ACC112 (cell line): ENCODE results near the gene FAM240B.

Experiments
- H2AFZ ChIP-seq: fragments of 200-600 bp; sonication (generic); one replicate; pipeline ENCODE4 v1.6.0; 2017; ENCODE audit warnings: antibody characterized with exemption, low read length; ENCODE audit not compliant: unreplicated experiment
- H3K27ac ChIP-seq: fragments of 200-600 bp; sonication (generic); 2 replicates; pipeline ENCODE4 v1.5.1; 2014; ENCODE audit warnings: low read depth, mild to moderate bottlenecking, antibody characterized with exemption, low read length, moderate library complexity
- H3K27me3 ChIP-seq: fragments of 200-600 bp; sonication (generic); 2 replicates; pipeline ENCODE4 v1.6.1; 2014; ENCODE audit warnings: mild to moderate bottlenecking, antibody characterized with exemption, low read length, moderate library complexity, mixed read lengths; ENCODE audit not compliant: insufficient read depth
- H3K36me3 ChIP-seq: fragments of 200-600 bp; sonication (generic); 2 replicates; pipeline ENCODE4 v1.6.1; 2016; ENCODE audit warnings: mild to moderate bottlenecking, antibody characterized with exemption, low read length, moderate library complexity, mixed read lengths; ENCODE audit not compliant: insufficient read depth
- H3K4me1 ChIP-seq: fragments of 200-600 bp; sonication (generic); one replicate; pipeline ENCODE4 v1.6.1; 2016; ENCODE audit warnings: low read length, mixed read lengths; ENCODE audit not compliant: insufficient read depth, unreplicated experiment, control insufficient read depth
- H3K4me3 ChIP-seq: fragments of 200-600 bp; sonication (generic); 2 replicates; pipeline ENCODE4 v1.5.1; 2014; ENCODE audit warnings: mild to moderate bottlenecking, low read depth, low read length
- H3K79me2 ChIP-seq: fragments of 200-600 bp; sonication (generic); one replicate; pipeline ENCODE4 v1.6.0; 2016; ENCODE audit warnings: low read length; ENCODE audit not compliant: control insufficient read depth, unreplicated experiment, insufficient read depth

The FAM240B gene

DNA sequence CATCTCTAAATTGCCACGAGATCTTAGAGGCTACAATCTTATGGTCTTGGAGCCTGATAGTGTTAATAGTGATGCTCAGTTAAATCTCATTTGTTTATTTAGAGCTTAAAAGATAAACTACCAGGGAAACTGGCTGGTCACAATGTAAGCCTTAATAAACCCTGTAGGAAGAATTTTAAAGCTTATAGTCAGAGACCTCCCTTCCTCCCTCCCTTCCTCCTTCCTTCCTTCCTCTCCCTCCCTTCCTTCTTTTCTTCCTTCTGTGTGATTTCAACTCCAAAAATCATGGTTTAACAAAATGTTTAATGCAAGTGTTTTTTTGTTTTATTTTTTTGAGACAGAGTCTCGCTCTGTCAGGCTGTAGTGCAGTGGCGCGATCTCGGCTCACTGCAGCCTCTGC lies 14.9 kb upstream of the FAM240B start:
- Histone ChIP-seq H3K27ac (no peak overlapping the region), H3K4me1 (no peaks in the 10 kb centered on the region), H3K79me2 (no peaks in the 10 kb centered on the region)

DNA sequence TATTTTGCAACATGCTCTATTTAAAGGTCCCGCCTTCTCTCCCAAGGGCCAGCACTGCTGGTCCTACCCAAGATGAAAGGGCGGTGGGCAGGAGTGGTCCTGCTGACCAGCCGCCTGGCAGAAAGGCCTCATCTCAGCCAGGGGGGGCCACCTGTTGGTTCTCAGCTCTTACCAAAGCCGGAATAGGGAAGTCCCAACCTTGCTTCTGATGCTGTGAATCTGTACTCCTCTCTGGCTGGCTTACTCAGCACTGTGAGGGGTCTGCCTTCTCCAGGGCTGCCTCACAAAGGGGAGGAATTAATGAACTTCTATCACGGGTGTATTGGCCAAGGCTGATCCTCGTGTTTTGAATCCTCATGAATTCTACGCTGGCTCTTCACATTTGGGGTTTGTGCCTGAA lies 13.6 kb upstream of the FAM240B start:
- Histone ChIP-seq H3K36me3 (no peaks in the 10 kb centered on the region), H3K27ac (no peak overlapping the region), H3K79me2 (no peaks in the 10 kb centered on the region), H3K4me1 (no peaks in the 10 kb centered on the region), H2AFZ (no peak overlapping the region), H3K27me3 (no peaks in the 10 kb centered on the region), H3K4me3 (no peak overlapping the region)

More for the DNA sequence above, 14.9 kb upstream of the FAM240B start:
- Histone ChIP-seq H3K36me3 (no peaks in the 10 kb centered on the region), H3K27me3 (no peaks in the 10 kb centered on the region), H2AFZ (no peak overlapping the region), H3K4me3 (no peak overlapping the region)

DNA sequence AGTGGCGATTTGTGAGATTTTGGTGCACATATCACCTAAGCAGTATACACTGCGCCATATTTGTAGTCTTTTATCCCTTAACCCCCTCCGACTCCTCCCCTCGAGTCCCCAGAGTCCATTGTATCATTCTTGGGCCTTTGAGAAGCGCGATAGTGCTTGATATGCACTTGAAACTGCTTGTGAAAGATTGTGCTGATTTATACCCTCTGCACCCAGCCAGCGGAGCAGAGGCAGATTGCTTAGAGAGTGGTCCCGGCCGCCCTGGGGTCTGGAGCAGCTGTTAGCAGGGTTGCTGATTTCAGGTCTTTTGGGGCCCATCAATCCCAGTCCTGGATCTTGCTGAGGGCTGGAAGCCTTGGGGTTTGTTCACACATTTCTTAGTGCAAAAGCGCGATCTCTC lies 13.0 kb upstream of the FAM240B start:
- Histone ChIP-seq H3K27me3 (no peaks in the 10 kb centered on the region), H3K4me1 (no peaks in the 10 kb centered on the region), H3K36me3 (no peaks in the 10 kb centered on the region), H3K4me3 (no peak overlapping the region), H2AFZ (no peak overlapping the region), H3K79me2 (no peaks in the 10 kb centered on the region), H3K27ac (no peak overlapping the region)

- no peaks in the 10 kb centered on the region for H3K36me3 ChIP-seq
- no peak overlapping the region for H2AFZ ChIP-seq
- H3K27ac ChIP-seq = no peak overlapping the region
- no peak overlapping the region for H3K4me3 ChIP-seq
- no peaks in the 10 kb centered on the region for H3K27me3 ChIP-seq
- H3K79me2 ChIP-seq = no peaks in the 10 kb centered on the region
- no peaks in the 10 kb centered on the region for H3K4me1 ChIP-seq
Measured at GRCh38 chr9:38727497-38728001, 7.6 kb upstream of the FAM240B start.

- Histone ChIP-seq H3K4me1 (no peaks in the 10 kb centered on the region), H3K4me3 (no peak overlapping the region), H3K27me3 (no peaks in the 10 kb centered on the region), H2AFZ (no peak overlapping the region), H3K79me2 (no peaks in the 10 kb centered on the region), H3K27ac (no peak overlapping the region), H3K36me3 (no peaks in the 10 kb centered on the region)
Measured at GRCh38 chr9:38724754-38725153, 4.8 kb upstream of the FAM240B start.

- H2AFZ ChIP-seq = no peak overlapping the region
- no peaks in the 10 kb centered on the region for H3K36me3 ChIP-seq
- H3K4me1 ChIP-seq = peaks cover 7% of the 10 kb centered on the region
- no peaks in the 10 kb centered on the region for H3K79me2 ChIP-seq
- no peak overlapping the region for H3K4me3 ChIP-seq
- no peak overlapping the region for H3K27ac ChIP-seq
- H3K27me3 ChIP-seq = no peaks in the 10 kb centered on the region
Measured at GRCh38 chr9:38718148-38718547, 1.8 kb downstream of the FAM240B start.

DNA sequence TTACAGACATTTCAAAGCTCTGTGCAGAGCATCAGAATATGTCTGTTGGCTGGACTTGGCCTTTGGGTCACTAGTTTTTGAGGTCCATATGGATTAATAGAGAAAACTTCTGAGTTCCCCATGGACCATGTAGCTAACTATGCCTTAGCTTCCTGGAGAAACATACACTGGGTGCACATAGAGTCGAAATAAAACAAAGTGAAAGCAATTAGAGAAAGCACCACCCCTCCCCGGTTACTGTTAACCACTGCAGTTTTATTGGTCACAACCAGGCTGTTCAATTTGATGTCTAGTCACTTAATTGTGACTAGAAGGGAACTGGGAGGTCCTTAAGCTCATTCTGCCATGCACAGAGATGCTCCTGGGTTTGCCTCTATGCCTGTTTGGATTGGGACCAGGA lies 4.2 kb downstream of the FAM240B start:
- no peaks in the 10 kb centered on the region for H3K79me2 ChIP-seq
- H3K27ac ChIP-seq = no peak overlapping the region
- H2AFZ ChIP-seq = no peak overlapping the region
- no peaks in the 10 kb centered on the region for H3K36me3 ChIP-seq
- no peak overlapping the region for H3K4me3 ChIP-seq
- peaks cover 7% of the 10 kb centered on the region for H3K4me1 ChIP-seq
- H3K27me3 ChIP-seq = no peaks in the 10 kb centered on the region

DNA sequence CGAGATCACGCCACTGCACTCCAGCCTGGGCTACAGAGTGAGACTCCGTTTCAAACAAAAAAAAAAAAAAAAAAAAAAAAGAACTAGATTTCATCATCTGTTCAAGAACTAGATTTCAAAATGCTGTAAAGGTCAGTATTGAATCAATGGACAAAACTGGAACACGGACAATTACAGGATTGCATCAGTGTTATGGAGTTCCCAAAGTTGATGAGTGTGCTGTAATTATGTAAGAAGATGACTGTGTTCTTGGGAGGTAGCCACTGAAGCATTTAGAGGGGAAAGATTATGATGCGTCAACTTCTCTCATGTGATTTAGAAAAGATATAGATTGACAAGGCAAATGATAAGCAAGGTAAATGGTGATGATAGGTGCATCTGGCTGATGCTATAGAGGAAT lies 6.5 kb downstream of the FAM240B start:
- Histone ChIP-seq H3K27me3 (no peaks in the 10 kb centered on the region), H3K79me2 (no peaks in the 10 kb centered on the region), H2AFZ (no peak overlapping the region), H3K4me1 (peaks cover 7% of the 10 kb centered on the region), H3K36me3 (no peaks in the 10 kb centered on the region), H3K27ac (no peak overlapping the region), H3K4me3 (no peak overlapping the region)

DNA sequence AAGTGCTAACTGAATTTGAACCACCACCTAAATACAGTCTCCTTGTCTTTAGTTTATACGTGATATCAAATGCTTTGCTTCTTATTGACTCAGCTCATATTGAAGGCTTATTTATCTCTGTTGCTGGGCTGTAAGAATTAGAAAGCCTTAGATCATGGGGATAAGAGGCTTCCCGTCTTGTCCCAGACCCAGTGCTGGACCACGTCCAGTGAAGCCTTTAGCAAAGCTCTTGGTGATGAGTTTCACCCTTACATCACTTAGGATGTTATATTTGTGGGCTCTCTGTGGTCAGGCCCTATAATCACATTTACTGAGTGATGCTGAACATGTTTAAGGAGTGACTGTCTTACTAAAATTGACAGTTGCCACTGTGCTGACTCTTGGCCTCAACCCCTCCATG lies 11.2 kb downstream of the FAM240B start:
- Histone ChIP-seq H3K4me1 (peaks cover 2% of the 10 kb centered on the region), H3K27ac (no peak overlapping the region), H3K79me2 (no peaks in the 10 kb centered on the region), H3K4me3 (no peak overlapping the region), H2AFZ (no peak overlapping the region), H3K36me3 (no peaks in the 10 kb centered on the region), H3K27me3 (no peaks in the 10 kb centered on the region)

DNA sequence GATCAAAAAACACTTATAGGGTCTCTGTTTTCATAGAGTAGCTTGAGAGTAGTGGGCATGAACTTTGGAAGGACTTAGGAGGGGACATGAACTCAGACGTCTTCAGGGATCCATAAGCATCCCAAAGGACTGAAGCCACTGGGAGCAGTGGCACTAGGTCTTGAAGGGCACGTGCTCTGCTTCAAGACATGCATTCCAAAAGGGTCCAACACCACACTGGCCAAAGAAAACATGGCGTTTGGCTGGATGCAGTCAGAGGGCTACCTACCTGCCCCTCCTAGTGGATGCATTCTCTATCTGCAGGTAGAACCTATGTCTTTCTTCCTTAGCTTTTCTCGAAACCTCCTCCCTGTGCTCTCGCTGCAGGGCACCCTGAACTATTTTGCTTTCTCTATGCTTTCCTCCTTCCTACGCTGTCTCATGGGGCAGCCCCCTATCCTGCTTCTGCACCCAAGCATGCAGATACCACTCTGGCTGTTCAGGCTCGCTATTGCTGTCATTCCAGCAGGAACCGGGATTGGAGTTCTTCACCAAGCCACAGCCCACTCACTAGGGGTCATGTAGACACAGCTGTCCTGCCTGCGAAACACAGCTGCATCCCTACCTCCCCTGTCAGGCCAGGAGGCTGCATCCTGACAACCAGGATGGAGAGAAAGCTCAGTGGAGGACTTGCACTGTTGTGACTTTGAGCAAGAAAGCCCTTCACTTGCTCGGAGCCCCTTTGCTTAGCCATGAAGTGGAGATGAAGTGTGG lies 11.9 kb downstream of the FAM240B start:
- Histone ChIP-seq H3K4me1 (no peaks in the 10 kb centered on the region), H3K27me3 (no peaks in the 10 kb centered on the region), H3K27ac (no peak overlapping the region), H3K79me2 (no peaks in the 10 kb centered on the region), H3K4me3 (no peak overlapping the region), H3K36me3 (no peaks in the 10 kb centered on the region), H2AFZ (no peak overlapping the region)

GRCh38 chr9:38706493-38706892 lies 13.4 kb downstream of the FAM240B start:
- Histone ChIP-seq H3K4me3 (no peak overlapping the region), H3K79me2 (no peaks in the 10 kb centered on the region), H3K27me3 (no peaks in the 10 kb centered on the region), H2AFZ (no peak overlapping the region), H3K27ac (no peak overlapping the region), H3K4me1 (no peaks in the 10 kb centered on the region), H3K36me3 (no peaks in the 10 kb centered on the region)
